Stimulated activated CD8-positive, alpha-beta memory T cell treated with anti-CD3 and anti-CD28 coated beads, Interleukin-15, amount 100 ng/mL, for 24 hours (primary cell): Measurements from ENCODE around the gene SNAP29.
"Not testable (repeated sequence)": the region's sequence is repeated elsewhere in the genome, so short reads cannot be mapped to it uniquely, and the experiment has no call there.

Experiments used
- DNase-seq: peaks from one replicate; pipeline ENCODE4 v3.0.0-alpha.2; 2020; ENCODE audit warnings: low read depth

The SNAP29 gene

DNA sequence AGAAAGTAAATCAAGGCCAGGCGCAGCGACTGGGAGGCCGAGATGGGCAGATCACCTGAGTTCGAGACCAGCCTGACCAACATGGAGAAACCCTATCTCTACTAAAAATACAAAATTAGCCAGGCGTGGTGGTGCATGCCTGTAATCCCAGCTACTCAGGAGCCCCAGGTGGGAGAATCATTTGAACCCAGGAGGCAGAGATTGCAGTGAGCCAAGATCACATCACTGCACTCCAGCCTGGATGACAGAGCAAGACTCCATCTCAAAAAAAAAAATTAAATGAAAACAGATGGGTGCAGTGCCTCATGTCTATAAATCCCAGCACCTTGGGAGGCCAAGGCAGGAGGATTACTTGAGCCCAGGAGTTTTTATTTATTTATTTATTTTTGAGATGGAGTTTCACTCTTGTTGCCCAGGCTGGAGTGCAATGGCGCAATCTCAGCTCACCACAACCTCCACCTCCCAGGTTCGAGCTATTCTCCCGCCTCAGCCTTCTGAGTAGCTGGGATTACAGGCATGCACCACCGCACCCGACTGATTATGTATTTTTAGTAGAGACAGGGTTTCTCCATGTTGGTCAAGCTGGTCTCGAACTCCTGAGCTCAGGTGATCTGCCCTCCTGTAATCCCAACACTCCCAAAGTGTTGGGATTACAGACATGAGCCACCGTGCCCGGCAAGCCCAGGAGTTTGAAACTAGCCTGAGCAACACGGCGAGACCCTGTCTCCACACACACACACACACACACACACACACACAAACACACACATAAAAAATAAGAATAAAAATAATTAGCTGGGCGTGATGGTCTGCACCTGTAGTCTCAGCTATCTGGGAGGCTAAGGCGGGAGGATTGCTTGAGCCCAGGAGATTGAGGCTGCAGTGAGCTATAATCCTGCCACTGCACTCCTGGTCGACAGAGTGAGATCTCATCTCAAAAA is 42.6 kb downstream of the SNAP29 start:
- not testable (repeated sequence) for DNase-seq

DNA sequence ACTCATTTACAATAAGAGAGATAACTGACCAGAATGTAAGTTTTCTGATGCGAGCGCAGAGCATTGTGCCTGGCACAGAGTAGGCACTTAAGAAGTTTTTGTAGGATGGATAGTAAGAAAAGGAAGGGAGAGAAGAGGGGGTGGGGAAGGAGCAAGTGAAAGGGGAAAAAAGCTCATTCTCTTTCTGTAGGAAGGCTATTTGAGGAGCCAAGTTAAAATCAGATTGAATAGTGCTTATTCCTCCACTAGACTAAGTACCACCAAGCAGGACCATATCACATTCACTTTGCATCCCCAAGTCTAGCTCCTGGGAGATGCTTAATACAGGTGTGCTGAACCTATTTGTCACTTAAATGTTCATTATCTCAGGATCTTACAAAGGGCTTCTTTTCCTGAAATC is 44.3 kb downstream of the SNAP29 start:
- no peak for DNase-seq

DNA sequence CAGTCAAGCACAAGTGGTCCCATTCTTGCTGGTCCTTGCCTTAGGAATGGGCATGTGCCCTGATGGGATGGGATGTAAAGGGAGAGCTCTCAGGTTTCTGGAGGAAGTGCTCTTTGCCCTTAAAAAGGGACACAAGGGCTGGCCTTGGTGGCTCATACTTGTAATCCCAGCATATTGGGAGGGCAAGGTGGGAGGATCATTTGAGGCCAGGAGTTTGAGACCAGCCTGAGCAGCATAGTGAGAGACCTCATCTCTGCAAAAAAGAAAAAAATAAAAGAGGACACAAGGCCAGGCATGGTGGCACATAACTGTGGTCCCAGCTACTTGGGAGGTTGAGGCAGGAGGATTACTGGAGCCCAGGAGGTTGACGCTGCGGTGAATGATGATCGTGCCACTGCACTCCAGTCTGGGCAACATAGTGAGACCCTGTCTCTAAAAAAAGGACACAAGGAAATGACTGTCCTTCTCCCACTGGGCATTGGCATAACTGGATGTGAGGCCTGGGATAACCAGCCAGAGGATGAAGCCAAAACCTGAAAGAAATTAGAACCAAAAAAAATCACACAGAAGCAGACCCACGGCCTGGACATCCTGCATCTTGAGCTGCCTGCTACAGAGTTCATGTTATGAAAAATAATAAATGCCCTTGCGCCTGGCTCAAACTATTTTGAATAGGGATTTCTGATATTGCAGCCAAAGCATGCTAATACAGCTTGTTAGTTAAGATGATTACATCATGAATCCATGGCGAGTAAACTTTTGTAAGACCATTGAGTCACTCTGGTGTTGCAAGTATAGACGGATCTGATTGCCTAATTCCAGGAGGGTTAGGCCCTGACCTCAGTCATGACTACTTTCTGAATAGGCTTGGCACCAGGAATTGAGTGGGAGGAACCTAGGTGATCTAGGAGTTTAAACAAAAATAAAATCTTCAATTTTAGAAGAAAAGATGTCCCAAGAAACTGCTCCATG is 45.5 kb downstream of the SNAP29 start:
- DNase-seq: no peak

DNA sequence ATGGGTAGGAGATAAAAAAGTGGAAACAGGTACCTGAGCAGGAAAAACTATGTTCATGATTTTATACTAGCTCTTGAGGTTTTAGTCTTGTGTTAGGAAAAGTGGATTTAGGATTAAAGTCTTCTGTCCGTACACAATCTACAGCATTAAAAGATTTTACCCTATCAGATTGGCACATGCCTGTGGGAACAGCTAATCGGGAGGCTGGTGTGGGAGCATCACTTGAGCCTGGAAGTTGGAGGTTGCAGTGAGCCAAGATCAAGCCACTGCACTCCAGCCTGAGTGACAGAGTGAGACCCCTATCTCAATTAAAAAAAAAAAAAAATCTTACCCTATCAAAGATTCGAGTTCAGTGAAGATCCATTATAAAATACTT is 46.2 kb downstream of the SNAP29 start:
- no peak for DNase-seq

DNA sequence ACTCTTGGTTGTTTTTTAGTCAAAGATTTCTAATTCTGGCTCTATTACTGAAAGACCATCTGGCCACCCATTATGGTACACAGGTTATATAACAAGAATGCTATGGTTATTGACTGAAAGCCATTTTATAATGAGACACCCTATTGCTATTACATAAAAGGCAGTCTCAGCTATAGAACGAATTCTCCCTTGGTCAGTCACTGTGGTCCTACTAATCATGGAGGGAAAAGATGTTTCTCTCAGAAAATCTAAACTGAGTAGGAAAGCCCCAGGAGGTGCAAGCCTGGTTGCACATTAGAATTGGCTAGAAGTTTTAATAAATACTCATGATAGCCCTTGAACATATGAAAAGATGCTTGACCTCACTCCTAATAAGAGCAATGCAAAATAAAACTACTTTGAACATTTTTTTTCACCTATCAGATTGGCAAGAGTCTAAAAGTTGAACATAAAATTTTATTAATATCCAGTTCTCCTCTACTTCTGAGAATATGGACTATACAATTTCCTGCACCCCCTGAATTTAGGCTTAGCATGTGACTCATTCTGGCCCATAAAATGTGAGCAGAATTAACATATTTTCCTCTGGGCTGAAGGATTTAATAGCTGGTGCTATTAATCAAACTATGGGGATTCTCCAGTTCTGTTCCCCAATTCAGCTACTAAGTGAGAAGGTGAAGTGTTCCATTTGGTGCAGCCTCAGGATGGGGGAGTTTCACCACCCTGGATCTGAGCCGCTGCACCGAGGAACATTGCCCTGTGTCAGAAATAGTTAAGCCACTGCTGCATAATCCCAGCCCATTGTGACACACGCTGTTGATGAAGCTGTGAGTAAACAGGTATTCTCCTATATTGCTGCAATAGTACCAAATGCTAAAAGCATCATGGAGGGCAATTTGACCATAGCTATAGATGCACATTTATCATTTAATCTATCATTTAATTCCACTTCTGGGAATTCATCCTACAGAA is 46.9 kb downstream of the SNAP29 start:
- DNase-seq: no peak

DNA sequence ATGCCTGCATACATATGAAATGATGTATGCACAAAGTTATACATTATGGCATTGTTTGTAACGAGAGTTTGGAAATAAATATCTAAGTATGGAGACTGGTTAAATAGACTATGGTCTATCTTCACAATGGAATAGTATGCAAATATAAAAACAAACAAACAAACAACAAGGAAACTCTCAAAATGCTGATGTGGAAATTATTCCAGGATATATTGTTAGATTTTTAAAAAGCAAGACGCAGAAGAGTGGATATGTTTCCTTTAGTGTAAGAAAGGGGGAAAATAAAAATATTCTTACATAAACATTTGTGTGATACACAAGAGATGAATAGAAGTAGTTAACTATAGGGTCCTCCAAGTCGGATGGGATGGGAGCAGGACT is 47.6 kb downstream of the SNAP29 start:
- no peak for DNase-seq

DNA sequence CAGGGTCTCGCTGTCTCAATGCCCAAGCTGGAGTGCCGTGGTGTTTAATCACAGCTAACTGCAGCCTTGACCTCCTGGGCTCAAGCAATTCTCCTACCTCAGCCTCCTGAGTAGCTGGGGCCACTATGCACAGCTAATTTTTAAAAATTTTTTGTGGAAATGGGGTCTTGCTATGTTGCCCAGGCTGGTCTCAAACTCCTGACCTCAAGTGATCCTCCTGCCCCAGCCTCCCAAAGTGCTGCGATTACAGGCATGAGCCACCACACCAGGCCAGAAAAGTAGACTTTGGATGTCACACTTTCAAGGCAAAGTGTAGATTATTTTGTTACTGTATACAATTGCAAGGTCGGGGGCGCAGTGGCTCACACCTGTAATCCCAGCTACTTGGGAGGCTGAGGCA is 49.9 kb downstream of the SNAP29 start:
- not testable (repeated sequence) for DNase-seq

DNA sequence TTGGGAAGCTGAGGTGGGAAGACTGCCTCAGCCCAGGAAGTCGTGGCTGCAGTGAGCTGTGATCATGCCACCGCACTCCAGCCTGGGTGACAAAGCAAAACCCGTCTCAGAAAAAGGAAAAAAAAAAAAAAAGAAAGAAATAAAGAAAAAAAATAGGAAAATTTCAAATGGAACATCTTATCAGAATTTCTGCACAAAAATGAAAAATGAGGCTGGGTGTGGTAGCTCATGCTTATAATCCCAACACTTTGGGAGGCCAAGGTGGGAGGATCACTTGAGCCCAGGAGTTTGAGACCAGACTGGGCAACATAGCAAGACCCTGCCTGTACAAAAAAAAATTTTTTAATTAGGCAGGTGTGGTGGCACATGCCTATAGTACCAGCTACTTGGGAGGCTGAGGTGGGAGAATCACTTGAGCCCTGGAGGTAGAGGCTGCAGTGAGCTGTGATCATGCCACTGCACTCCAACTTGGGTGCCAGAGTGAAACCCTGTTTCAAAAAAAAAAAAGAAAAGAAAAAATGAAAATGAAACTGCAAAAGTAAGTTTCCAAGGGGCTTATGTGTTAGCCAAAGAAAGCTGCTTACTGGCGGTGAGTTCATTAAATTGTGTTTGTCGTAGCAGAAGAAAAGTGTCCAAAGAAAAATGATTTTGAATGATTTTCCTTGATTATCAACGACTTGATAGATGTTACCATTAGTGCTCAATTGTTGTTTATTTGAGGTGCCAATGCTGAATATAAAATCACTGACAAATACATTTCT is 50.9 kb downstream of the SNAP29 start:
- no peak for DNase-seq

DNA sequence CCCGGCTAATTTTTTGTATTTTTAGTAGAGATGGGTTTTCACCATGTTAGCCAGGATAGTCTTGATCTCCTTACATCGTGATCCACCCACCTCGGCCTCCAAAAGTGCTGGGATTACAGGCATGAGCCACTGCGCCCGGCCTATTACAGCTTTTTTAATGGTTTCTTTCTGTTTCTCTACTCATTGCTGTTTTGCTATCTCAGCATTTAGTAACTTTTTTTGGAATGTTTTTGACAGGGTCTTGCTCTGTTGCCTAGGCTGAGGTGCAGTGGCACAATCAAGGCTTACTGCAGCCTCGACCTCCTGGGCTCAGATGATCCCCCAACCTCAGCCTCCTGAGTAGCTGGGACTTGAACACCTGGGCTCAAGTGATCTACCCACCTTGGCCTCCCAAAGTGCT is 53.7 kb downstream of the SNAP29 start:
- DNase-seq: no peak

DNA sequence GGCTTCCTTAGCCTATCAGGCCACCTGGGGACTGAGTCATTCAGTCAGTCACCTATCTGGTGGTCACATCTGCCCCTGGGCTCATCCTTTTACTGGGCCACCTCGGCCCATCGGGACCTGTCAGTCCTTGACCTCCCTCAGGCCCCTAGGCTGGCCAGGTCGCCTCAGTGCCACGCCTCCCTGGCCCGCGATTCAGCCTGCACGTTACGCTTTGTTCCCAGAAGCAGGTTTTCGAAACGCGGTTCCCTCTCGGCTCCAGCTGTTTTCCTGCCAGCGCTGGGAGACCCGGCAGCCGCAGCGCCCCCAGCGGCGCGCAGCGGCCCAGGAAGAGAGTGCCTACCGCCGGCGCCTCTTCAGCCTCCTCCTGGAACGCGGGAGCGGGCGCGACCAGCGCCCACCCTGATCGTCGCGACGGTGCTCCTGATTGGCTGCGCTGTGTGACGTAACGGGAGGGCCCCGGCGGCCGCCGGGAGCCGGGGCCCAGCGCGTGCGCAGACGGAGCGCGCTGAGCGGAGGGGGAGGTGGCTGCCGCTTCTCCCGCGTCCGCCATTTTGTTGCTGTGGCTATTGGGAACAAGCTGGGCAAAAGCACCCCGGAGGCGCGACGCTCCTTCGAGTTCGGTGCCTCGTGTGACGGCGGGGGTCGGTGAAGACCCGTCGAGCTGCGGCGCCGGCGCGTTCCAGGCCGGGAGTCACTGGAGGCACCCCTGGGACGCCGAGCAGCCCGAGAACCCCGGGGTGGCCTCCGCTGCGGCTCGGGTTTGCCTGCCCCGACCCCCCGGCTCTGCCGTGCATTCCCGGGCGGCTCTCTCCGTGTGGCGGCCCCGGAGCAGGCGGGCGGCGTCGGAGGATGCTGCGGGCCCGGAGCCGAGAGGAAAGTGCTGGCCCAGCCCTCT is 58.4 kb downstream of the SNAP29 start, which contains the start of gene CRKL:
Gene CRKL (plus strand): TSS at position 492 of the 895 bp plus-strand sequence. CDS start 528 bp downstream, outside the sequence.
- DNase-seq: peak; percentile 86

DNA sequence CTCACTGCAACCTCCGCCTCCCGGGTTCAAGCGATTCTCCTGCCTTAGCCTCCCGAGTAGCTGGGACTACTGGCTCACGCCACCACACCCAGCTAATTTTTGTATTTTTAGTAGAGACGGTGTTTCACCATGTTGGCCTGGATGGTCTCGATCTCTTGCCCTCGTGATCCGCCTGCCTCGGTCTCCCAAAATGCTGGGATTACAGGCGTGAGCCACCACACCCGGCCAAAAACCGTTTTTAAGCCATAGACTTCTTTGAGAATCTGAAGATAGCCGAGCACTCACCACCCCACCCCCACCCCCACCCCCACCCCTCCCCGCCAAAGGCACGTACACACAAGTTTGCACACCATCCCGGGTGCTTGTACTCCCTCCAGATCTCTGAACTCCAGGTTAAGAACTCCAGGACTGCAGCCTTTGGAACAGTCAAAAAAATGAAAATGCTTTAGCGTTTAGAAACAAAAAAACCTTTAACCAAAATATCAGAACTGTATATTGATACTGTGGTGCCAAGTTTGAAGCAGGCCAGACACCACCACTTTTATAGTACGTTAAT is 59.9 kb downstream of the SNAP29 start:
- no peak for DNase-seq

DNA sequence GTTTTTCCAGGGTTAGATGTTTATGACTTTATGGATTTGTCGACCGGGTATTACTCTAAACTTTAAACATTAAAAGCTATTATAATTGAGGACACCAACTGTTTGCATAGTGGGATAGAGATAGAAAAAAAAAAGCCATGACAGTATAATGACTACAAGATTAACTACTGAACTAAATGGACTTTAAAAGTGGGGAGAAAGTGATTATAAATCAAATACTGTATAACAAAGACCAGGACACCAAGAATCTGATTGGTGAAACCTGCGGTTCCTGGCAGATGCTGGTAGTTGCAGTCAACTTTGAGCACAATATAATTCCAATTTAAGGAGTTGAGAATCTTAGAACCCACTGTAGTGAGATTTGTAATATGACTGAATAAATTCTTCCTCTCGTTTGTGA is 60.9 kb downstream of the SNAP29 start:
- no peak for DNase-seq

DNA sequence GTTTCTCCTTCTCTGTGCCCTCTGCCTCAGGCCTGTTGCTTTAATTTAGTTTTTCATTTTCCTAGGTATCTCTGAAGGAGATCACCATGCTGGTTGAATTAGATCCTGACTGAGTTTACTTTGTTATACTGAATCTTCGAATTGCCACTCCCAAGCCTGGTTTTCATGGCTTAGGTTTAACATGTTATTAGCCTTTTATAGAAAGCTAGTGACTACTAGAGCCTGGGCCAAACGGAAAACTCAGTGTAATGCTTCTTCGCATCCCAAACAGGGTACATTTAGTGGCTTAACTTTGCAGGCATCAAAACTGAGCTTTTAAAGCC is 62.0 kb downstream of the SNAP29 start:
- DNase-seq: no peak

DNA sequence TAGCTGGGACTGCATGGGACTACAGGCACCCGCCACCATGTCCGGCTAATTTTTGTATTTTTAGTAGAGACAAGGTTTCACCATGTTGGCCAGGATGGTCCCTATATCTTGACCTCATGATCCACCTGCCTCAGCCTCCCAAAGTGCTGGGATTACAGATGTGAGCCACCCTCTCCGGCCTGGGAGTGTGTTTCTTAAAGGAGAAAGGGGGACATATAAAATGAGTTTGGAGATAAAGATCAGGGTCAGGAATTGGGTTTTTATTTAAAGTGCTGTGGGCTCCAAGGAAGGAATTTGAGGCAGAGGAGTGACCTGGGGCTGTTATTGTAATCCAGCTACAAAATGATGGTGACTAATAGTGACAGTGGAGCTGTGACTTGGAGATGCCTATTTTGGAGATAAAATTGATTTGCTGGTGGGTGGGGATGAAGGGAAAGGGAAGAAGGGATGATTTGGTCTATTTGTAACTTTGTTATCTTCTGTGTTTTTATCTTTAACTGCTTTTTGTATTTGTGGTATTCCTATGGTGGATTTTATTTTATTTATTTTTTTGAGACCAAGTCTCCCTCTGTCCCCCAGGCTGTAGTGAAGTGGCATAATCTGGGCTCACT is 63.4 kb downstream of the SNAP29 start:
- DNase-seq: no peak

DNA sequence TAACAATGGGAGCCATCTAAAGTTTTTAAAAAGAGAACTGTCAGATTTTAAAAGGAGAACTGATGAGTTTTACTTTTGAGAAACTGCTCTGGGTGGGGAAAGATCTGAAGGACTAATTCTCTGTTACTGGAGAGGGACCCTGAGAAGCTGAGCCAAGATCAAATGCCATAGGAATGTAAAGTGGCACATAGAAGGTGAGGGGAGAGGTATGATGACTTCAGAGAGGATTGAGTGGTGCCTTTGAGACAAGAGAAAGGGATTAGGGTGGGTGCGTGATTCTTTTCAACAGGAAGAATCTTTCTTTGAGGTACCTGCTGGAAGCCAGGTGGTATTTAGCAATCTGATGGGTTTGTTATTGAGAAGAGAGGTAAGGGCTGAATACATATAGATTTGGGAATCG is 67.4 kb downstream of the SNAP29 start:
- DNase-seq: no peak

DNA sequence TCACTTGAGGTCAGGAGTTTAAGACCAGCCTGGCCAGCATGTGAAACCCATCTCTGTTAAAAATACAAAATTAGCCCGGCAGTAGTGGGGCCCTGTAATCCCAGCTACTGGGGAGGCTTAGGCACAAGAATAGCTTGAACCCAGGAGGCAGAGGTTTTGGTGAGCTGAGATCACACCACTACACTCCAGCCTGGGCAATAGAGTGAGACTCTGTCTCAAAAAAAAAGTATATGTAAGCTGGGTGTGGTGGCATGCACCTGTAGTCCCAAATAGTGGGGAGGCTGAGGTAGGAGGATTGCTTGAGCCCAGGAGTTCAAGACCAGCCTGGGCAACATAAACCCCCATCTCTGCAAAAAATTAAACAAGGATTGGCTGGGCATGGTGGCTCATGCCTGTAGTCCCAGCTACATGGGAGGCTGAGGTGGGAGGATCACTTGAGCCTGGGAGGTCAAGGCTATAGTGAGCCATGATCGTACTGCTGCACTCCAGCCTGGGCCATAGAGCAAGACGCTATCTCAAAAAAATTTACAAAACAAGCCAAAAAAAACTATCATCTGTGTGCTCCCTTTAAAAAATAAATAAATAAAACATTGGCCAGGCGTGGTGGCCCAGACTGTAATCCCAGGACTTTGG is 69.2 kb downstream of the SNAP29 start:
- no peak for DNase-seq

DNA sequence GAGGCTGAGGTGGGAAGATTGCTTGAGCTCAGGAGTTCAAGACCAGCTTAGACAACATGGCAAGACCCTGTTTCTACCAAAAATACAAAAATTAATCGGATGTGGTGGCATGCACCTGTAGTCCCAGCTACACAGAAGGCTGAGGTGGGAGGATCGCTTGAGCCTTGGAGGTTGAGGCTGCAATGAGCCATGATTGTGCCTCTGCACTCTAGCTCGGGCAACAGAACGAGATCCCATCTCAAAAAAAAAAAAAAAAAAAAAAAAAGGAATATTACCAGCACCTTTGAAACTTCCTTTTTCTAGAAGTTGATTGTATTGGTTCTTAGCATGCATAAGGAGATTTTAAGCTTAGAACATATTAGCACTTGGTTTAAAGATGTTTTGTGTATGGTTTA is 69.8 kb downstream of the SNAP29 start:
- DNase-seq: no peak

DNA sequence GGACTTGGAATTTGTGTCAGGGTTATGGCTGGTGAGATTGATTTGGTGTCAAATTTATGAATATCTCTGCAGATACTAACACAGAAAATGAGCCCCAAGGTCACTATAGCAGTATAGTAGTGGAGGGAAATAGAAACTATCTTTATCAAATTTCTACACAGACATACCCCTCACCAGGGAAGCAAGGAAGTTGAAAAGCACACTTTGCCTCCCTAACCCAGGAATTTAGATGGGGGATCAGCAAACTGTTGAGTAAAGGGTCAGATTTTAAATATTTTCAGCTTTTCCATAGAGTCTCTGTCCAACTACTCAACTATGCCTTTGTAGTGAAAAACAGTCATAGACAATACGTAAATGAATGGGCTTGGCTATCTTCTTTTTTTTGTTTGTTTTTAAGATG is 71.2 kb downstream of the SNAP29 start:
- no peak for DNase-seq

DNA sequence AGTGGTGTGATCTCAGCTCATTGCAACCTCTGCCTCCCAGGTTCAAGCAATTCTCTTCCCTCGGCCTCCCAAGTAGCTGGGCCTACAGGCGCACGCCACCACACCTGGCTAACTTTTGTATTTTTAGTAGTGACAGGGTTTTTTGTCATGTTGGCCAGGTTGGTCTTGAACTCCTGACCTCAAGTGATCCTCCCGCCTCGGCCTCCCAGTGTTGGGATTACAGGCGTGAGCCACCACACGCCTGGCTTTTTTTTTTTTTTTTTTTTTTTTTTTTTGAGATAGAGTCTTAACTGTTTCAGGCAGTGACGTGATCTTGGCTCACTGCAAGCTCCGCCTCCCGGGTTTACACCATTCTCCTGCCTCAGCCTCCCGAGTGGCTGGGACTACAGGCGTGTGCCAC is 71.6 kb downstream of the SNAP29 start:
- DNase-seq: not testable (repeated sequence)
